Psoas muscle (tissue), 8 donors: Measurements from ENCODE around the gene SNAPC4. TPM values are rescaled to one million over a fixed set of nuclear protein-coding genes. Genes with fewer than 3 reads are reported as not detected.

Experiments
- ATAC-seq, 4 donors: fragments of 200-7000 bp; cut with Tn5 transposase; one replicate each; pipeline ENCODE4 v1.9.1; 2020; ENCODE audit warnings: moderate library complexity in 3 of 4, mild to moderate bottlenecking in 2 of 4
- DNase-seq, 2 donors: peaks; one replicate each; pipeline ENCODE4 v3.0.0-alpha.2; 2020
- H3K27ac ChIP-seq: fragments of 200-600 bp; one replicate; pipeline ENCODE4 v1.8.0; 2022
- H3K27me3 ChIP-seq, 3 donors: fragments of 200-600 bp in 1 of 3; one replicate each; pipeline versions ENCODE4 v1.6.1 to v1.8.0; 2013 to 2022; ENCODE audit warnings: low read length in 2 of 3, mild to moderate bottlenecking in 2 of 3, moderate library complexity in 1 of 3; ENCODE audit not compliant: insufficient read depth in 3 of 3
- H3K36me3 ChIP-seq, 2 donors: fragments of 200-600 bp in 1 of 2; one replicate each; pipeline versions ENCODE4 v1.6.1 to v1.8.0; 2013 to 2022; ENCODE audit warnings: low read depth in 1 of 2, mild to moderate bottlenecking in 1 of 2, moderate library complexity in 1 of 2; ENCODE audit not compliant: insufficient read depth in 1 of 2
- H3K4me1 ChIP-seq: fragments of 200-600 bp; one replicate; pipeline ENCODE4 v1.8.0; 2022
- H3K4me3 ChIP-seq: fragments of 200-600 bp; one replicate; pipeline ENCODE4 v1.8.0; 2022; ENCODE audit warnings: mild to moderate bottlenecking
- H3K9me3 ChIP-seq: fragments of 200-600 bp; one replicate; pipeline ENCODE4 v1.8.0; 2022
- CTCF ChIP-seq: fragments of 200-600 bp; IDR thresholded peaks from one replicate; pipeline ENCODE4 v1.8.0; 2022; ENCODE audit warnings: antibody characterized with exemption
- WGBS, 3 donors: extraction: QIAGEN DNeasy Blood & Tissue Kit; methylation state at CpG; one replicate each; pipeline versions ENCODE4 v1.1.6 to v1.1.7; 2013; 5-methylcytosine and 5-hydroxymethylcytosine counted together
- intact Hi-C, 2 donors: fragments of 100-400 bp; cut with DNase I; formaldehyde crosslinking; loops; one replicate each; pipeline versions ENCODE4 v1.11.0 to v1.14.2; 2022
- polyA plus RNA-seq, 3 donors: library from polyadenylated mRNA; stranded (reverse); fragments of 200-250 nt; gene quantifications; one replicate each; pipeline ENCODE4 v1.2.3, GENCODE V29; 2013
- total RNA-seq, 4 donors: library from RNA; stranded (reverse); fragmentation: NEBNext Ultra II Directional in 2 of 4; extraction: Animal tissue kit (Norgen Biotek cat#: 25700) in 2 of 4; gene quantifications; one replicate each; pipeline versions ENCODE4 v1.2.1 to v1.2.4, GENCODE V29; 2021 to 2023
- donor health status: healthy with polysubstance abuse.
- donor health status: DM: no; HTN: no; CAD: no; lungs with moderate emphysema.
- donor health status: Bipolar disorder and iron deficiency.
- donor health status: healthy.
- donor health status: DM: yes; HTN: yes; CAD: no.
- donor health status: DM: no; HTN: no; CAD: no.
- donor health status: DM: no; HTN: no; CAD: no.
- donor health status: DM: yes; HTN: yes; CAD: no.

The SNAPC4 gene
- total and polyA plus RNA-seq, 7 donors, result 3.1 to 6.5 (median 4.6) TPM

- no peak for TF ChIP-seq CTCF
- no peak for ATAC-seq
- H3K4me3 ChIP-seq, result no peak overlapping the region
- no peak for DNase-seq
- H3K36me3 ChIP-seq, result peaks cover 0 to 46% of the 10 kb centered on the region in 2 donors
- no peaks in the 10 kb centered on the region for H3K27me3 ChIP-seq
- WGBS, 3 donors, result 90 to 91% (median 90%) methylated on average over 36 to 37 of the region's 37 CpGs
- H3K27ac ChIP-seq, result no peak overlapping the region
- H3K4me1 ChIP-seq, result peaks cover 19% of the 10 kb centered on the region
- intact Hi-C loops, result no loop called here
- H3K9me3 ChIP-seq, result no peaks in the 10 kb centered on the region
Observed at GRCh38 chr9:136433849-136434579, 34.0 kb upstream of the SNAPC4 start.

GRCh38 chr9:136433043-136433715 lies 33.2 kb upstream of the SNAPC4 start:
- no peak for TF ChIP-seq CTCF
- ATAC-seq (no peak), DNase-seq (no peak)
- no peaks in the 10 kb centered on the region for H3K9me3 ChIP-seq
- peaks cover 18% of the 10 kb centered on the region for H3K4me1 ChIP-seq
- no peak overlapping the region for H3K4me3 ChIP-seq
- H3K36me3 ChIP-seq, result peaks cover 0 to 54% of the 10 kb centered on the region in 2 donors
- H3K27ac ChIP-seq, result no peak overlapping the region
- no peaks in the 10 kb centered on the region for H3K27me3 ChIP-seq
- WGBS, 3 donors, result 88 to 94% (median 92%) methylated on average over 30 to 36 of the region's 36 CpGs
- intact Hi-C loops, result no loop called here

DNA sequence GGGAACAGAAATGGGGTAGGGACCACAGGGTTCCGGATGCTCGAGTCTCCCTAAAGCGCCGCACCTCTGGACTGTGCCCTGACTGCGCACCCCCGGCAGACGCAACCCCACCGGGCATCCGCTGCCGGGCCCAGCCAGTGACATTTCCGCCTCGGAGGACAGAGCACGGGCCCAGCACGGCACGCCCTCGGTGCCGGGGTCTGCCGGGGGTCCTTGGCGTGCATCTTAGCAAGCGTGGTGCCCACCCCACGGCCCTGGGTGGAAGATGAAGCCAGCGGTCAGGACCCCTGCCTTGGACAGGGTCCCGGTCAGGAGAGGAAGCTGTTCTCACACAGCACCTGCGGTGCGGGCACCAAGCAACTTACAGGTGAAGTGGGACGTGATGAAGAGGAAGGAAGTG lies 32.6 kb upstream of the SNAPC4 start:
- H3K4me3 ChIP-seq, result no peak overlapping the region
- DNase-seq (no peak), ATAC-seq (no peak)
- H3K4me1 ChIP-seq, result peaks cover 12% of the 10 kb centered on the region
- H3K9me3 ChIP-seq, result no peaks in the 10 kb centered on the region
- H3K36me3 ChIP-seq, result peaks cover 0 to 57% of the 10 kb centered on the region in 2 donors
- no peaks in the 10 kb centered on the region for H3K27me3 ChIP-seq
- no peak overlapping the region for H3K27ac ChIP-seq
- TF ChIP-seq CTCF, result no peak
- 88 to 97% (median 93%) methylated on average over 26 of the region's 26 CpGs for WGBS, 3 donors
- intact Hi-C loops, result no loop called here

DNA sequence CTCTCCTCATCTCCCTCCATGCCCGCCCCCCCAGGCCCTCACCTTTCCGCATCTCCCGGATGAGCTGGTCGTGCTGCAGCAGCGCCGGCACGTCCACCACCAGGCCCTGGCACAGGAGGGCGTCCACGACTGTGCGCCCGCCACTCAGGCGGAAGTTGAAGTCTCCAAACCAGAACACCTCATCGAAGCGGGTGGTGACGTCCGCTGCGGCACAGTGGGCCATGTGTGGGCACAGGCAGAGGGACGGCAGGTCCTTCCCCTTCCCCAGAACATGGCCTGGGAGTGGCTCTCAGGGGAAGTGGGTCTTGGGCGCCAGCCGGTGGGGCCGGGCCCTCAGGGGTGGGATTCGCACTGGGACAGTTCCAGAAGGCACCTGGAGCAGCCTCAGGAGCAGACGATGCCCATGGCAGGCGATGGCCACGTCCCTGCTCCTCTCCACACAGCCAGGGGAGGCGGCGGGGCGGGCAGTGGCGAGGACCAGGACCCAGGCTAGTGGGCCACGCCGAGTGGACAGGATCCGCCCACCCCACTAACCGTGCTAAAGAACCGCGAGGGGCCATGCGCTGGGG lies 31.9 kb upstream of the SNAPC4 start:
- WGBS, 3 donors, result 90 to 93% (median 93%) methylated on average over 35 to 36 of the region's 36 CpGs
- Histone ChIP-seq H3K9me3 (no peaks in the 10 kb centered on the region), H3K36me3 (peaks cover 0 to 62% of the 10 kb centered on the region in 2 donors), H3K4me1 (peaks cover 5% of the 10 kb centered on the region), H3K4me3 (no peak overlapping the region), H3K27ac (no peak overlapping the region), H3K27me3 (no peaks in the 10 kb centered on the region)
- no peak for DNase-seq
- TF ChIP-seq CTCF, result no peak
- intact Hi-C loops, result no loop called here
- no peak for ATAC-seq
